IMR-90 (cell line): ENCODE data around the gene C11orf21. TPM values are rescaled to one million over a fixed set of nuclear protein-coding genes. Genes with fewer than 3 reads are reported as not detected.

Source experiments
- ATAC-seq: fragments of 200-7000 bp; cut with Tn5 transposase; 2 replicates; pipeline ENCODE4 v1.9.1; 2020; ENCODE audit warnings: low read depth, mild to moderate bottlenecking, moderate library complexity
- BruUV-seq: library from RNA; stranded (reverse); fragments of 400-500 nt; replicated peaks from 2 replicates; lab custom pipeline; 2021; lab: Mats Ljungman, UMichigan
- CTCF ChIA-PET: fragments of 300-600 bp; formaldehyde crosslinking; extraction: SDS; loops from one replicate; lab custom pipeline; 2021; ENCODE audit warnings: antibody characterized with exemption; lab: Yijun Ruan, JAX
- POLR2A ChIA-PET: fragments of 300-600 bp; sonication (Branson Sonifier 250); formaldehyde crosslinking; loops from one replicate; lab custom pipeline; 2022; ENCODE audit warnings: antibody characterized with exemption; ENCODE audit not compliant: unreplicated experiment; lab: Charles Lee
- DNase-seq: peaks from one replicate; pipeline ENCODE4 v3.0.0; 2013
- H2AFZ ChIP-seq: replicated peaks from 2 replicates; pipeline ENCODE3; 2013; ENCODE audit warnings: low read length, mild to moderate bottlenecking; ENCODE audit not compliant: poor library complexity
- H2AK5ac ChIP-seq: 2 replicates; pipeline ENCODE4 v1.6.1; 2013; ENCODE audit warnings: low read depth, low read length, inconsistent platforms
- H2AK9ac ChIP-seq: replicated peaks from 2 replicates; pipeline ENCODE3; 2013; ENCODE audit warnings: mild to moderate bottlenecking, low read depth, low read length, moderate library complexity; ENCODE audit not compliant: poor library complexity
- H2BK120ac ChIP-seq: 2 replicates; pipeline ENCODE4 v1.6.1; 2013; ENCODE audit warnings: low read depth, low read length, inconsistent platforms
- H2BK15ac ChIP-seq: 3 replicates; pipeline ENCODE4 v1.6.1; 2013; ENCODE audit warnings: low read depth, low read length, inconsistent platforms
- H2BK20ac ChIP-seq: 2 replicates; pipeline ENCODE4 v1.6.1; 2013; ENCODE audit warnings: low read depth, mild to moderate bottlenecking, inconsistent platforms, low read length, moderate library complexity
- H2BK5ac ChIP-seq: 2 replicates; pipeline ENCODE4 v1.6.1; 2013; ENCODE audit warnings: mild to moderate bottlenecking, low read depth, low read length, inconsistent platforms; ENCODE audit not compliant: poor library complexity, severe bottlenecking
- H3K14ac ChIP-seq: replicated peaks from 2 replicates; pipeline ENCODE4 v1.6.1; 2013; ENCODE audit warnings: low read depth, low read length, inconsistent platforms
- H3K18ac ChIP-seq: 2 replicates; pipeline ENCODE4 v1.6.1; 2013; ENCODE audit warnings: low read depth, low read length, control low read depth
- H3K23ac ChIP-seq: 2 replicates; pipeline ENCODE4 v1.6.1; 2013; ENCODE audit warnings: low read depth, low read length, inconsistent platforms
- H3K27ac ChIP-seq: 2 replicates; pipeline ENCODE4 v1.5.1; 2013; ENCODE audit warnings: mild to moderate bottlenecking, control low read depth, low read length; ENCODE audit not compliant: insufficient read depth
- H3K27me3 ChIP-seq: 2 replicates; pipeline ENCODE4 v1.6.1; 2013; ENCODE audit warnings: low read length; ENCODE audit not compliant: control insufficient read depth, insufficient read depth
- H3K36me3 ChIP-seq: 2 replicates; pipeline ENCODE4 v1.6.1; 2013; ENCODE audit warnings: low read length, mixed read lengths; ENCODE audit not compliant: control insufficient read depth, insufficient read depth
- H3K4ac ChIP-seq: 2 replicates; pipeline ENCODE4 v1.6.1; 2013; ENCODE audit warnings: low read depth, low read length, inconsistent platforms
- H3K4me1 ChIP-seq: 2 replicates; pipeline ENCODE4 v1.6.1; 2013; ENCODE audit warnings: low read length, mixed read lengths; ENCODE audit not compliant: control insufficient read depth, insufficient read depth
- H3K4me2 ChIP-seq: 2 replicates; pipeline ENCODE4 v1.6.1; 2013; ENCODE audit warnings: low read depth, mild to moderate bottlenecking, control low read depth, low read length, moderate library complexity
- H3K4me3 ChIP-seq: 2 replicates; pipeline ENCODE4 v1.5.1; 2013; ENCODE audit warnings: low read depth, mild to moderate bottlenecking, control low read depth, low read length, moderate library complexity; ENCODE audit not compliant: insufficient read depth
- H3K56ac ChIP-seq: 2 replicates; pipeline ENCODE4 v1.6.1; 2013; ENCODE audit warnings: low read length, inconsistent platforms; ENCODE audit not compliant: insufficient read depth; ENCODE audit errors: extremely low read depth
- H3K79me1 ChIP-seq, 2 experiments: 2 replicates each; pipeline ENCODE4 v1.6.1; 2013; ENCODE audit warnings: low read length in 2 of 2, inconsistent platforms in 1 of 2, low read depth in 1 of 2
- H3K9ac ChIP-seq: 2 replicates; pipeline ENCODE4 v1.6.1; 2013; ENCODE audit warnings: low read depth, low read length, control low read depth
- H3K9me1 ChIP-seq: 2 replicates; pipeline ENCODE4 v1.6.1; 2013; ENCODE audit warnings: low read length, inconsistent platforms; ENCODE audit not compliant: insufficient read depth
- H3K9me3 ChIP-seq: 2 replicates; pipeline ENCODE4 v1.6.1; 2013; ENCODE audit warnings: low read length; ENCODE audit not compliant: control insufficient read depth, insufficient read depth
- H4K20me1 ChIP-seq: 2 replicates; pipeline ENCODE4 v1.6.1; 2013; ENCODE audit warnings: low read length, inconsistent platforms; ENCODE audit not compliant: insufficient read depth
- H4K5ac ChIP-seq: 2 replicates; pipeline ENCODE4 v1.6.1; 2013; ENCODE audit warnings: mild to moderate bottlenecking, low read depth, low read length, control low read depth
- H4K8ac ChIP-seq, 2 experiments: 2 replicates each; pipeline ENCODE4 v1.6.1; 2013; ENCODE audit warnings: low read depth in 2 of 2, low read length in 2 of 2, control low read depth in 1 of 2, inconsistent platforms in 1 of 2
- H4K91ac ChIP-seq: 2 replicates; pipeline ENCODE4 v1.6.1; 2013; ENCODE audit warnings: low read depth, low read length, inconsistent platforms; ENCODE audit not compliant: insufficient read depth
- BHLHE40 ChIP-seq: fragments of 150-350 bp; IDR thresholded peaks from 2 replicates; pipeline ENCODE4 v1.6.1; 2016; ENCODE audit warnings: mild to moderate bottlenecking, low read depth, low read length
- CEBPB ChIP-seq: IDR thresholded peaks from 2 replicates; pipeline ENCODE4 v1.6.1; 2012; ENCODE audit warnings: low read depth, low read length, improper control_type of control experiment
- CHD1 ChIP-seq: IDR thresholded peaks from 2 replicates; pipeline ENCODE4 v1.6.1; 2012; ENCODE audit warnings: low read depth, low read length, improper control_type of control experiment
- ELK1 ChIP-seq: fragments of 150-350 bp; IDR thresholded peaks from 2 replicates; pipeline ENCODE4 v1.6.1; 2016; ENCODE audit warnings: low read depth, mild to moderate bottlenecking, low read length, moderate library complexity, borderline replicate concordance
- FOS ChIP-seq: fragments of 150-350 bp; IDR thresholded peaks from 2 replicates; pipeline ENCODE4 v1.6.1; 2016; ENCODE audit warnings: low read depth, low read length
- MAFK ChIP-seq: IDR thresholded peaks from 2 replicates; pipeline ENCODE4 v1.6.1; 2012; ENCODE audit warnings: low read depth, low read length, improper control_type of control experiment
- MAZ ChIP-seq: IDR thresholded peaks from 2 replicates; pipeline ENCODE4 v1.6.1; 2012; ENCODE audit warnings: low read depth, mild to moderate bottlenecking, low read length, improper control_type of control experiment, moderate library complexity, borderline replicate concordance
- NFE2L2 ChIP-seq: fragments of 150-350 bp; IDR thresholded peaks from 2 replicates; pipeline ENCODE4 v1.6.1; 2016; ENCODE audit warnings: low read depth, mild to moderate bottlenecking, low read length
- RAD21 ChIP-seq: IDR thresholded peaks from 2 replicates; pipeline ENCODE4 v1.6.1; 2012; ENCODE audit warnings: low read length, improper control_type of control experiment
- RCOR1 ChIP-seq: IDR thresholded peaks from 2 replicates; pipeline ENCODE4 v1.6.1; 2012; ENCODE audit warnings: mild to moderate bottlenecking, low read length, improper control_type of control experiment; ENCODE audit not compliant: insufficient replicate concordance
- WGBS, 2 experiments: methylation state at CpG; one replicate each; pipeline versions ENCODE4 v1.1.5 to v1.1.7; 2013; ENCODE audit warnings: missing lambda C conversion rate in 2 of 2; ENCODE audit not compliant: insufficient read length in 1 of 2; ENCODE audit errors: extremely low coverage in 2 of 2; 5-methylcytosine and 5-hydroxymethylcytosine counted together
- dilution Hi-C: fragments of 300-500 bp; cut with HindIII; formaldehyde crosslinking; loops from one replicate; pipeline ENCODE4 v1.14.3; 2018; ENCODE audit warnings: low sequenced_read_pairs; ENCODE audit not compliant: unreplicated experiment
- in situ Hi-C: fragments of 300-500 bp; cut with MboI; formaldehyde crosslinking; loops from 3 replicates; pipeline ENCODE4 v1.14.3; 2019; ENCODE audit warnings: low sequenced_read_pairs, inconsistent platforms, mixed read lengths
- intact Hi-C: fragments of 100-400 bp; cut with micrococcal nuclease; formaldehyde crosslinking; loops from 2 replicates; pipeline ENCODE4 v1.10.0; 2022
- polyA plus RNA-seq, 3 experiments: library from polyadenylated mRNA; depleted of rRNA; stranded (reverse); fragments of >200 nt; gene quantifications; 2 replicates each; pipeline ENCODE4 v1.2.3, GENCODE V29; 2012; ENCODE audit warnings: low replicate concordance in 1 of 3
- total RNA-seq: library from RNA; depleted of rRNA; stranded (reverse); fragments of >200 nt; gene quantifications from 2 replicates; pipeline ENCODE4 v1.2.3, GENCODE V29; 2012

C11orf21 gene
- total and polyA plus RNA-seq, 2 of the 4 experiments (the other 2 are of a cell fraction), result not detected

GRCh38 chr11:2316963-2317244, 15.2 kb upstream of the C11orf21 start:
- H3K4me2 ChIP-seq, result no peak overlapping the region
- ChIA-PET POLR2A (no interaction called here), CTCF (no interaction called here)
- no peak overlapping the region for H3K14ac ChIP-seq
- H3K36me3 ChIP-seq, result no peaks in the 10 kb centered on the region
- no peak overlapping the region for H2BK5ac ChIP-seq
- no peaks in the 10 kb centered on the region for H4K20me1 ChIP-seq
- no peak overlapping the region for H4K8ac ChIP-seq
- no peak overlapping the region for H2AK5ac ChIP-seq
- 82% methylated on average over 3 of the region's 3 CpGs; no CpG with 5 or more reads in 1 of the 2 experiments for WGBS, 2 experiments
- no peak overlapping the region for H2AFZ ChIP-seq
- no peak overlapping the region for H2AK9ac ChIP-seq
- H3K18ac ChIP-seq, result no peak overlapping the region
- H3K27ac ChIP-seq, result no peak overlapping the region
- H2BK120ac ChIP-seq, result no peak overlapping the region
- no peak overlapping the region for H3K23ac ChIP-seq
- intact Hi-C loops (no loop called here), in situ Hi-C loops (no loop called here), dilution Hi-C loops (no loop called here)
- TF ChIP-seq BHLHE40 (no peak), RCOR1 (no peak), CEBPB (no peak), RAD21 (no peak), NFE2L2 (no peak), MAZ (no peak), MAFK (no peak), CHD1 (no peak), ELK1 (no peak), FOS (no peak)
- H4K91ac ChIP-seq, result no peak overlapping the region
- H3K79me1 ChIP-seq, result no peaks in the 10 kb centered on the region
- H3K27me3 ChIP-seq, result peaks cover 14% of the 10 kb centered on the region
- no peak overlapping the region for H4K5ac ChIP-seq
- H3K56ac ChIP-seq, result no peak overlapping the region
- no peak overlapping the region for H3K9ac ChIP-seq
- H3K4me1 ChIP-seq, result peaks cover 20% of the 10 kb centered on the region
- no TSS peak for BruUV-seq
- ATAC-seq (no peak), DNase-seq (no peak)
- no peaks in the 10 kb centered on the region; the same call in 1 of the 2 replicates for H3K9me3 ChIP-seq
- H3K9me1 ChIP-seq, result peaks cover 6% of the 10 kb centered on the region; the same call in 1 of the 2 replicates
- no peak overlapping the region for H3K4ac ChIP-seq
- H3K4me3 ChIP-seq, result no peak overlapping the region
- no peak overlapping the region for H2BK15ac ChIP-seq
- no peak overlapping the region for H2BK20ac ChIP-seq
